ENCODE measurements around the gene MICAL1.

DNA sequence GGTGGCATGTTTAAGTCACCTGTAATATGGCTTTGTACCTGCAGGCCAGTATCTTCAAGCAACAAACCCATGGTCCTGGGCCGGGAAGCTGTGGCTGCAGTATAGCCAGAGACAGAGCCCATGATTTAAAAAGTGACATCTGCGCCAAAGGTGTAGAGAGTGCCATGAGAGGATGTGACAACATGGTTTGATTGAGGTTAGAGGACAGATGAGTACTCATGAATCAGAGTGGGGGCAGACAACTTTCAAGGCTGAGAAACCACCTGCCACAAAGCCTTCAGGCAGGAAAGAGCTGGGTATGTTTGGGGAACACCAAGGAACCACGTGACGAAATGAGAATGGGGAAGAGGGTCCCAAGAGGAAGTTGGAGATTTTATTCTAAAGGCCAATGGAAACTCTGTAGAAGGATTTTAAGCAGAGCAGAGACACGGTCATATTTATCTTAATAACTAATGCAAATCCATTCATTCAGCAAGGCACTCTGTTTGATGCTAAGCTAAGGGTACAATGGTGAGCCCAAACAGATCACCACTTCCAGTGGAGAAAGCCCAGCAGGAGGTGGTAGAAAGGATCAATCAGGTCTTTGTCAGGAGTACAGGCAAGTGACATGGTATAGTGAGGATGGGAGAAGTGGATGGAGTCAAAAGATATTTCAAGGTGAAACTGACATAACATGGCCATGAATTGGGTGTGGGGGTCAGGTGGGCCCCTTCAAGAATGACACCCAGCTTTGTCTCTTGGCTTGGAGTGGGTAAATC, 3.4 kb upstream of the MICAL1 start:
- TF ChIP-seq, protein P1, sequence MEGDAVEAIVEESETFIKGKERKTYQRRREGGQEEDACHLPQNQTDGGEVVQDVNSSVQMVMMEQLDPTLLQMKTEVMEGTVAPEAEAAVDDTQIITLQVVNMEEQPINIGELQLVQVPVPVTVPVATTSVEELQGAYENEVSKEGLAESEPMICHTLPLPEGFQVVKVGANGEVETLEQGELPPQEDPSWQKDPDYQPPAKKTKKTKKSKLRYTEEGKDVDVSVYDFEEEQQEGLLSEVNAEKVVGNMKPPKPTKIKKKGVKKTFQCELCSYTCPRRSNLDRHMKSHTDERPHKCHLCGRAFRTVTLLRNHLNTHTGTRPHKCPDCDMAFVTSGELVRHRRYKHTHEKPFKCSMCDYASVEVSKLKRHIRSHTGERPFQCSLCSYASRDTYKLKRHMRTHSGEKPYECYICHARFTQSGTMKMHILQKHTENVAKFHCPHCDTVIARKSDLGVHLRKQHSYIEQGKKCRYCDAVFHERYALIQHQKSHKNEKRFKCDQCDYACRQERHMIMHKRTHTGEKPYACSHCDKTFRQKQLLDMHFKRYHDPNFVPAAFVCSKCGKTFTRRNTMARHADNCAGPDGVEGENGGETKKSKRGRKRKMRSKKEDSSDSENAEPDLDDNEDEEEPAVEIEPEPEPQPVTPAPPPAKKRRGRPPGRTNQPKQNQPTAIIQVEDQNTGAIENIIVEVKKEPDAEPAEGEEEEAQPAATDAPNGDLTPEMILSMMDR (conservative IDR thresholded peaks at IDR 0.05), result no peak
- no peak for TF ChIP-seq EZH2 (IDR thresholded peaks at IDR 0.05; ENCODE audit: low read depth)

Measured in PC-9 (cell line).